ENCODE measurements around the gene GLCCI1.
A peak's percentile ranks its signal among the peaks of the same experiment; 100 is the strongest.

Gene GLCCI1

GRCh38 chr7:8121243-8121642, 152.6 kb downstream of the GLCCI1 start:
- H3K27ac ChIP-seq = no peak overlapping the region
- no peak for DNase-seq (ENCODE audit: low read depth, low spot score)

GRCh38 chr7:8125680-8126444, 157.3 kb downstream of the GLCCI1 start:
- H3K27ac ChIP-seq = no peak overlapping the region
- DNase-seq (ENCODE audit: low read depth, low spot score) = no peak

GRCh38 chr7:8126601-8127167, 158.1 kb downstream of the GLCCI1 start:
- no peak overlapping the region for H3K27ac ChIP-seq
- DNase-seq (ENCODE audit: low read depth, low spot score) = no peak

GRCh38 chr7:8128449-8129317, 160.1 kb downstream of the GLCCI1 start:
- DNase-seq (ENCODE audit: low read depth, low spot score) = no peak
- no peak overlapping the region for H3K27ac ChIP-seq

- DNase-seq (ENCODE audit: low read depth, low spot score) = no peak
- no peak overlapping the region for H3K27ac ChIP-seq
Observed at GRCh38 chr7:8129318-8129659, 160.7 kb downstream of the GLCCI1 start.

- no peak for DNase-seq (ENCODE audit: low read depth, low spot score)
- no peak overlapping the region for H3K27ac ChIP-seq
Observed at GRCh38 chr7:8130663-8131062, 162.1 kb downstream of the GLCCI1 start.

- DNase-seq (ENCODE audit: low read depth, low spot score) = no peak
- no peak overlapping the region for H3K27ac ChIP-seq
Observed at GRCh38 chr7:8131694-8132605, 163.4 kb downstream of the GLCCI1 start.

- DNase-seq (ENCODE audit: low read depth, low spot score) = no peak
- H3K27ac ChIP-seq = no peak overlapping the region
Observed at GRCh38 chr7:8133188-8133848, 164.7 kb downstream of the GLCCI1 start.

GRCh38 chr7:8134089-8134733, 165.6 kb downstream of the GLCCI1 start:
- DNase-seq (ENCODE audit: low read depth, low spot score) = peak; percentile 5
- no peak overlapping the region for H3K27ac ChIP-seq

- H3K27ac ChIP-seq = no peak overlapping the region
- no peak for DNase-seq (ENCODE audit: low read depth, low spot score)
Observed at GRCh38 chr7:8135417-8135816, 166.8 kb downstream of the GLCCI1 start.

- H3K27ac ChIP-seq = no peak overlapping the region
- no peak for DNase-seq (ENCODE audit: low read depth, low spot score)
Observed at GRCh38 chr7:8136051-8136730, 167.6 kb downstream of the GLCCI1 start.

All from epithelial cell of prostate (primary cell).